Measurements from ENCODE around the gene FLACC1. TPM values are rescaled to one million over a fixed set of nuclear protein-coding genes. Genes with fewer than 3 reads are reported as not detected.

The FLACC1 gene
- total and polyA plus RNA-seq, 2 donors (not counting 1 experiment from before 2014, with no cell fraction given): 1.5 to 5.0 TPM

DNA sequence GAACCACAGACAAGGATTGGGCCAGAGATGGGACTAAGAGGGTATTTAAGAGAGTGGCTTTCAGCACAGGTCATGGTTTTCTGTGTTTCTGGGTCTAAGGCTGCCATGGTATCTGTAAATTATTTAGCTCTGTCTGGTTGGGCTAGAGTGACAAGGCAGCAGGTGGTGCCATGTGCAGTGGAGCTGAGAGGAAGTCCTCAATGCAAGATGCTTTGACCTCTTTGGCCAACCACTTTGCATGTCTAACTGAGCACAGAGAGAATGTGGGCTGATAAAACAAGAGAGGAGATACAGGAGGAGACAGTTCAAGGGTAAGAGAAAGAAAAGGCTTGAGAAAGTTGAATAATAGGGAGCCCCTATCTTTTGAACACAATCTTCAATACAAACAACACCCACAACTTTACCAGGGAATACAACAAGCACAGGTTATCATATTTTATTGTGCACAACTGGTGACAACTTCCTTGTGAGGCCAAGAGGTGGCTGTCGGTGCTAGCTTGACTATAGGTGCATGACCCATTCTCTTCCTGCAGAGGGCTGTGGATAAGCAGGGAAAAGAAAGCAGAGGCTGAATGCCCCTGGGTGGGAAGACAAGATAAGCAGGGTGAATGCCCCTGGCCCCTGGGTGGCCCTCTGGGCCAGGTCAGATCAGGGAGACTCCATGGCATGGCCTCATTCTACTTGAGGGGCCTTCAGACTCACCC, 12.3 kb downstream of the FLACC1 start:
- POLR2A ChIA-PET: no interaction called here
- 42% methylated on average over 1 of the region's 1 CpG for WGBS (ENCODE audit: insufficient coverage)

GRCh38 chr2:201343559-201343958, 13.6 kb downstream of the FLACC1 start:
- Mint-ChIP-seq H3K9me3 (ENCODE audit: insufficient read depth) (peaks cover 2% of the 10 kb centered on the region), H3K4me3 (no peak overlapping the region), H3K27me3 (no peaks in the 10 kb centered on the region), H3K27ac (no peak overlapping the region), H3K4me1 (peaks cover 11% of the 10 kb centered on the region)
- DNase-seq (no peak), ATAC-seq (ENCODE audit: low read depth) (no peak)
- no peaks in the 10 kb centered on the region for H3K79me2 ChIP-seq (ENCODE audit: control insufficient read depth, insufficient read depth, low read length)
- no peak overlapping the region for H3K27ac ChIP-seq (ENCODE audit: low read length in 2 of 2)
- CTCF ChIA-PET: interaction anchor here (1.0 to 1.3 kb wide), 2 partner anchors 20 to 21 kb away, joined by 4 to 5 read pairs; no protein-coding TSS in a partner anchor
- H3K9me3 ChIP-seq (ENCODE audit: control extremely low read depth in 1 of 3, control insufficient read depth in 2 of 3, insufficient read depth in 1 of 3, low read length in 2 of 3): no peaks in the 10 kb centered on the region
- no peaks in the 10 kb centered on the region for H4K20me1 ChIP-seq (ENCODE audit: control insufficient read depth, insufficient read depth, low read length, poor library complexity, severe bottlenecking)
- TF ChIP-seq EZH2 (IDR thresholded peaks at IDR 0.05; ENCODE audit: borderline replicate concordance, insufficient read depth, low read depth, low read length, poor library complexity, severe bottlenecking): no peak
- TF ChIP-seq, protein P1, sequence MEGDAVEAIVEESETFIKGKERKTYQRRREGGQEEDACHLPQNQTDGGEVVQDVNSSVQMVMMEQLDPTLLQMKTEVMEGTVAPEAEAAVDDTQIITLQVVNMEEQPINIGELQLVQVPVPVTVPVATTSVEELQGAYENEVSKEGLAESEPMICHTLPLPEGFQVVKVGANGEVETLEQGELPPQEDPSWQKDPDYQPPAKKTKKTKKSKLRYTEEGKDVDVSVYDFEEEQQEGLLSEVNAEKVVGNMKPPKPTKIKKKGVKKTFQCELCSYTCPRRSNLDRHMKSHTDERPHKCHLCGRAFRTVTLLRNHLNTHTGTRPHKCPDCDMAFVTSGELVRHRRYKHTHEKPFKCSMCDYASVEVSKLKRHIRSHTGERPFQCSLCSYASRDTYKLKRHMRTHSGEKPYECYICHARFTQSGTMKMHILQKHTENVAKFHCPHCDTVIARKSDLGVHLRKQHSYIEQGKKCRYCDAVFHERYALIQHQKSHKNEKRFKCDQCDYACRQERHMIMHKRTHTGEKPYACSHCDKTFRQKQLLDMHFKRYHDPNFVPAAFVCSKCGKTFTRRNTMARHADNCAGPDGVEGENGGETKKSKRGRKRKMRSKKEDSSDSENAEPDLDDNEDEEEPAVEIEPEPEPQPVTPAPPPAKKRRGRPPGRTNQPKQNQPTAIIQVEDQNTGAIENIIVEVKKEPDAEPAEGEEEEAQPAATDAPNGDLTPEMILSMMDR (IDR thresholded peaks at IDR 0.05): no peak
- no peaks in the 10 kb centered on the region for H3K27me3 ChIP-seq (replicated peaks in 1 of 4; ENCODE audit: control extremely low read depth in 1 of 4, control insufficient read depth in 3 of 4, insufficient read depth in 4 of 4, low read length in 3 of 4)
- intact Hi-C loops (cut with micrococcal nuclease): no loop called here
- H3K4me2 ChIP-seq (replicated peaks; ENCODE audit: low read depth, low read length, poor library complexity, severe bottlenecking): no peak overlapping the region
- no peaks in the 10 kb centered on the region for H3K36me3 ChIP-seq (replicated peaks in 1 of 2; ENCODE audit: control extremely low read depth in 1 of 2, control insufficient read depth in 1 of 2, extremely low read depth in 1 of 2, insufficient read depth in 2 of 2, low read length in 1 of 2)
- no peak overlapping the region for H3K9ac ChIP-seq (ENCODE audit: low read length)
- WGBS (ENCODE audit: insufficient coverage): 83% methylated on average over 2 of the region's 2 CpGs
- no peak overlapping the region for H2AFZ ChIP-seq (ENCODE audit: insufficient read depth, low read depth, low read length, poor library complexity, severe bottlenecking)
- no peak overlapping the region for H3K4me3 ChIP-seq (ENCODE audit: control extremely low read depth in 1 of 5, extremely low read depth in 1 of 5, insufficient read depth in 1 of 5, low read depth in 2 of 5, low read length in 4 of 5)
- H3K4me1 ChIP-seq (ENCODE audit: control insufficient read depth in 2 of 2, insufficient read depth in 2 of 2, low read length in 2 of 2): peaks cover 5 to 10% of the 10 kb centered on the region in 2 donors
- POLR2A ChIA-PET: no interaction called here

More for the DNA sequence above, 12.3 kb downstream of the FLACC1 start:
- H3K27ac ChIP-seq (ENCODE audit: low read length in 2 of 2): no peak overlapping the region
- peaks cover 2% of the 10 kb centered on the region for H3K9me3 Mint-ChIP-seq (ENCODE audit: insufficient read depth)
- intact Hi-C loops (cut with micrococcal nuclease): no loop called here
- no peaks in the 10 kb centered on the region for H3K27me3 Mint-ChIP-seq
- H3K79me2 ChIP-seq (ENCODE audit: control insufficient read depth, insufficient read depth, low read length): no peaks in the 10 kb centered on the region
- H3K9ac ChIP-seq (ENCODE audit: low read length): no peak overlapping the region
- no peak overlapping the region for H3K4me3 ChIP-seq (ENCODE audit: control extremely low read depth in 1 of 5, extremely low read depth in 1 of 5, insufficient read depth in 1 of 5, low read depth in 2 of 5, low read length in 4 of 5)
- H3K27ac Mint-ChIP-seq: no peak overlapping the region
- no peak overlapping the region for H3K4me2 ChIP-seq (replicated peaks; ENCODE audit: low read depth, low read length, poor library complexity, severe bottlenecking)
- no peaks in the 10 kb centered on the region for H3K9me3 ChIP-seq (ENCODE audit: control extremely low read depth in 1 of 3, control insufficient read depth in 2 of 3, insufficient read depth in 1 of 3, low read length in 2 of 3)
- H3K4me1 Mint-ChIP-seq: peaks cover 11% of the 10 kb centered on the region
- CTCF ChIA-PET: interaction anchor here (1.0 to 1.3 kb wide), 3 partner anchors 19 to 108 kb away, joined by 3 to 5 read pairs (median 4); no protein-coding TSS in a partner anchor
- H3K4me1 ChIP-seq (ENCODE audit: control insufficient read depth in 2 of 2, insufficient read depth in 2 of 2, low read length in 2 of 2): peaks cover 5 to 10% of the 10 kb centered on the region in 2 donors
- H4K20me1 ChIP-seq (ENCODE audit: control insufficient read depth, insufficient read depth, low read length, poor library complexity, severe bottlenecking): no peaks in the 10 kb centered on the region
- TF ChIP-seq EZH2 (IDR thresholded peaks at IDR 0.05; ENCODE audit: borderline replicate concordance, insufficient read depth, low read depth, low read length, poor library complexity, severe bottlenecking): no peak
- TF ChIP-seq, protein P1 (IDR thresholded peaks at IDR 0.05): no peak
- no peak overlapping the region for H3K4me3 Mint-ChIP-seq
- no peak for DNase-seq
- no peak for ATAC-seq (ENCODE audit: low read depth)
- no peaks in the 10 kb centered on the region for H3K27me3 ChIP-seq (replicated peaks in 1 of 4; ENCODE audit: control extremely low read depth in 1 of 4, control insufficient read depth in 3 of 4, insufficient read depth in 4 of 4, low read length in 3 of 4)
- H3K36me3 ChIP-seq (replicated peaks in 1 of 2; ENCODE audit: control extremely low read depth in 1 of 2, control insufficient read depth in 1 of 2, extremely low read depth in 1 of 2, insufficient read depth in 2 of 2, low read length in 1 of 2): no peaks in the 10 kb centered on the region
- no peak overlapping the region for H2AFZ ChIP-seq (ENCODE audit: insufficient read depth, low read depth, low read length, poor library complexity, severe bottlenecking)

All from B cell (primary cell).